Endothelial cell of umbilical vein (primary cell): ENCODE measurements around the gene WDHD1. TPM values are rescaled to one million over a fixed set of nuclear protein-coding genes. Genes with fewer than 3 reads are reported as not detected.

ENCODE experiments used
- BruUV-seq: library from RNA; stranded (reverse); fragments of 400-500 nt; replicated peaks from 2 replicates; lab custom pipeline; 2021; lab: Mats Ljungman, UMichigan
- CTCF ChIA-PET: fragments of 300-600, 350-600 bp; sonication (Branson Sonifier 250); formaldehyde crosslinking; loops from one replicate; lab custom pipeline; 2021; ENCODE audit warnings: antibody characterized with exemption, inconsistent platforms; lab: Charles Lee
- POLR2A ChIA-PET: fragments of 300-600, 350-600 bp; sonication (Branson Sonifier 250); formaldehyde crosslinking; loops from one replicate; lab custom pipeline; 2021; ENCODE audit warnings: antibody characterized with exemption, inconsistent platforms; lab: Charles Lee
- DNase-seq: peaks from one replicate; pipeline ENCODE4 v3.0.0-alpha.2; 2011; ENCODE audit warnings: low read depth, low spot score
- FAIRE-seq: peaks from 2 replicates; lab custom pipeline; 2011; peaks lifted over from hg19 to GRCh38; lab: Jason Lieb, UNC
- H2AFZ ChIP-seq: 2 replicates; pipeline ENCODE4 v1.6.0; 2012; ENCODE audit warnings: low read depth, low read length, control low read depth, inconsistent platforms
- H3K27ac ChIP-seq: 2 replicates; pipeline ENCODE4 v1.5.1; 2011; ENCODE audit warnings: low read depth, mild to moderate bottlenecking, control low read depth, low read length, moderate library complexity; ENCODE audit not compliant: insufficient read depth
- H3K27me3 ChIP-seq, 2 experiments: 2 replicates each; pipeline versions ENCODE4 v1.6.0 to v1.6.1; 2011; ENCODE audit warnings: low read length in 2 of 2, mixed read lengths in 1 of 2; ENCODE audit not compliant: control insufficient read depth in 2 of 2, insufficient read depth in 2 of 2
- H3K36me3 ChIP-seq, 2 experiments: 2 replicates in 1 of 2; 3 replicates in 1 of 2; pipeline ENCODE4 v1.5.1; 2011; ENCODE audit warnings: low read length in 2 of 2, mild to moderate bottlenecking in 1 of 2, moderate library complexity in 1 of 2; ENCODE audit not compliant: control insufficient read depth in 2 of 2, insufficient read depth in 2 of 2; ENCODE audit errors: extremely low read depth in 1 of 2
- H3K4me1 ChIP-seq: 3 replicates; pipeline ENCODE4 v1.5.1; 2011; ENCODE audit warnings: mild to moderate bottlenecking, low read length; ENCODE audit not compliant: control insufficient read depth, insufficient read depth; ENCODE audit errors: extremely low read depth
- H3K4me2 ChIP-seq: 2 replicates; pipeline ENCODE4 v1.6.1; 2011; ENCODE audit warnings: low read length, control low read depth, mixed read lengths; ENCODE audit not compliant: insufficient read depth
- H3K4me3 ChIP-seq, 3 experiments: fragments of 200-600 bp in 1 of 3; sonication (generic), shearing (Covaris generic) in 1 of 3; replicated peaks in 1 of 3; 2 replicates each; pipeline ENCODE4 v1.5.1; 2011 to 2016; ENCODE audit warnings: control low read depth in 3 of 3, low read length in 3 of 3, mild to moderate bottlenecking in 2 of 3, inconsistent platforms in 1 of 3, low read depth in 1 of 3, moderate library complexity in 1 of 3; ENCODE audit not compliant: insufficient read depth in 1 of 3
- H3K79me2 ChIP-seq: 2 replicates; pipeline ENCODE4 v1.6.0; 2012; ENCODE audit warnings: low read length, inconsistent platforms; ENCODE audit not compliant: control insufficient read depth, insufficient read depth
- H3K9ac ChIP-seq: replicated peaks from 2 replicates; pipeline ENCODE3; 2011; ENCODE audit warnings: low read length, control low read depth; ENCODE audit not compliant: insufficient read depth; ENCODE audit errors: extremely low read depth
- H3K9me1 ChIP-seq: replicated peaks from 3 replicates; pipeline ENCODE4 v1.6.0; 2011; ENCODE audit warnings: mild to moderate bottlenecking, low read length; ENCODE audit not compliant: control insufficient read depth, insufficient read depth; ENCODE audit errors: extremely low read depth
- H3K9me3 ChIP-seq: replicated peaks from 2 replicates; pipeline ENCODE4 v1.5.1; 2012; ENCODE audit warnings: low read length, inconsistent platforms; ENCODE audit not compliant: control insufficient read depth, insufficient read depth
- H4K20me1 ChIP-seq: replicated peaks from 2 replicates; pipeline ENCODE3; 2011; ENCODE audit warnings: mild to moderate bottlenecking, low read length; ENCODE audit not compliant: control insufficient read depth, insufficient read depth; ENCODE audit errors: extremely low read depth
- EZH2 ChIP-seq: IDR thresholded peaks from 2 replicates; pipeline ENCODE4 v1.6.1; 2012; ENCODE audit warnings: borderline replicate concordance, low read depth, mild to moderate bottlenecking, moderate library complexity, low read length, inconsistent platforms; ENCODE audit not compliant: severe bottlenecking
- FOS ChIP-seq: IDR thresholded peaks from 2 replicates; pipeline ENCODE4 v1.6.1; 2011; ENCODE audit warnings: mild to moderate bottlenecking, low read length, moderate library complexity, borderline replicate concordance; ENCODE audit not compliant: insufficient read depth
- GATA2 ChIP-seq: IDR thresholded peaks from 2 replicates; pipeline ENCODE4 v1.7.0; 2011; ENCODE audit warnings: low read depth, mild to moderate bottlenecking, moderate library complexity, mixed read lengths, low read length; ENCODE audit not compliant: insufficient read length, insufficient read depth
- JUN ChIP-seq: IDR thresholded peaks from 2 replicates; pipeline ENCODE4 v1.6.1; 2011; ENCODE audit warnings: borderline replicate concordance, low read depth; ENCODE audit not compliant: insufficient read length, insufficient read depth
- MYC ChIP-seq: IDR thresholded peaks from one replicate; pipeline ENCODE4 v1.6.1; 2011; ENCODE audit warnings: mild to moderate bottlenecking, low read depth, low read length
- POLR2A ChIP-seq: IDR thresholded peaks from 2 replicates; pipeline ENCODE4 v1.6.1; 2012; ENCODE audit warnings: low read depth, mild to moderate bottlenecking, control low read depth, low read length
- POLR2AphosphoS5 ChIP-seq: IDR thresholded peaks from 2 replicates; pipeline ENCODE4 v1.6.1; 2012; ENCODE audit warnings: low read depth, mild to moderate bottlenecking, control low read depth, low read length, moderate library complexity; ENCODE audit not compliant: insufficient read depth
- dilution Hi-C: fragments of 300-500 bp; cut with MboI; formaldehyde crosslinking; loops from one replicate; pipeline ENCODE4 v1.15.0; 2019; ENCODE audit warnings: low sequenced_read_pairs; ENCODE audit not compliant: extremely low pct_ligation_motif_present
- intact Hi-C: fragments of 100-400 bp; cut with micrococcal nuclease; formaldehyde crosslinking; loops from one replicate; pipeline ENCODE4 v1.10.0; 2022
- polyA plus RNA-seq, 4 experiments: library from polyadenylated mRNA; depleted of rRNA in 3 of 4; stranded (reverse) in 3 of 4; unstranded in 1 of 4; fragments of >200 nt; gene quantifications; 2 replicates each; pipeline versions ENCODE4 v1.2.1 to v1.2.3, GENCODE V29; 2011 to 2012; ENCODE audit warnings: missing spikeins in 1 of 4
- total RNA-seq: library from RNA; stranded (reverse); gene quantifications from 2 replicates; pipeline ENCODE4 v1.2.3, GENCODE V29; 2021
- TF ChIP-seq, protein P1 (sequence below), 2 donors: IDR thresholded peaks; 1 replicate in 1 of 2; 2 replicates in 1 of 2; pipeline ENCODE4 v1.5.1; 2011; ENCODE audit warnings: low read length in 2 of 2, mild to moderate bottlenecking in 2 of 2, moderate library complexity in 2 of 2, control low read depth in 1 of 2, inconsistent platforms in 1 of 2, low read depth in 1 of 2; ENCODE audit not compliant: insufficient read depth in 1 of 2; ENCODE audit errors: extremely low read depth in 1 of 2
- TF ChIP-seq, protein P2 (sequence below): IDR thresholded peaks from 2 replicates; pipeline ENCODE4 v1.6.1; 2011; ENCODE audit not compliant: insufficient read depth, insufficient read length

WDHD1 gene
- total and polyA plus RNA-seq, 2 donors (not counting 3 experiments of a cell fraction or from before 2014, with no cell fraction given) = 3.1 to 22.5 TPM

DNA sequence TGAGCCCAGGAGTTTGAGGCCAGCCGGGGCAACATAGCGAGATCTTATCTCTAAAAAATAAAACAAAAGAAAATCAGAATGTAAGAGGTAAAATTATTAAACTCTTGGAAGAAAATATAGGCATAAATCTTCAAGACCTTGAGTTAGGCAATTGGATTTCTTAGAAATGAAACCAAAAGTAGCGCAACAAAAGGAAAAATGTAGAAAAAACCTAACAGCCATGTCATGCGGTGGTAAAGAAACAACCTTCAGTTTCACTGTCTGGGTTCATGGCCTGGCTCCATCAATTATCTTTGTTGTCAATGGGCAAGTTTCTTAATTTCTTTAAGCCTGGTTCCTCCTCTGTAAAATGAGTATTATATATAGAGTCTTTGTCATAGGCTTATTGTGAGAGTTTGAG, 118.7 kb downstream of the WDHD1 start:
- Histone ChIP-seq H3K9me1 (no peaks in the 10 kb centered on the region), H3K79me2 (no peaks in the 10 kb centered on the region), H2AFZ (no peak overlapping the region), H3K36me3 (no peaks in the 10 kb centered on the region), H3K4me1 (no peaks in the 10 kb centered on the region), H3K4me2 (no peak overlapping the region), H4K20me1 (no peaks in the 10 kb centered on the region), H3K27me3 (no peaks in the 10 kb centered on the region), H3K27ac (no peak overlapping the region), H3K9ac (no peak overlapping the region), H3K9me3 (no peaks in the 10 kb centered on the region), H3K4me3 (no peak overlapping the region)
- DNase-seq (no peak), FAIRE-seq (no peak)
- CTCF ChIA-PET = interaction anchor here (0.8 kb wide), 1 partner anchor 73 kb away, joined by 4 read pairs; no protein-coding TSS in a partner anchor
- TF ChIP-seq, protein P1, sequence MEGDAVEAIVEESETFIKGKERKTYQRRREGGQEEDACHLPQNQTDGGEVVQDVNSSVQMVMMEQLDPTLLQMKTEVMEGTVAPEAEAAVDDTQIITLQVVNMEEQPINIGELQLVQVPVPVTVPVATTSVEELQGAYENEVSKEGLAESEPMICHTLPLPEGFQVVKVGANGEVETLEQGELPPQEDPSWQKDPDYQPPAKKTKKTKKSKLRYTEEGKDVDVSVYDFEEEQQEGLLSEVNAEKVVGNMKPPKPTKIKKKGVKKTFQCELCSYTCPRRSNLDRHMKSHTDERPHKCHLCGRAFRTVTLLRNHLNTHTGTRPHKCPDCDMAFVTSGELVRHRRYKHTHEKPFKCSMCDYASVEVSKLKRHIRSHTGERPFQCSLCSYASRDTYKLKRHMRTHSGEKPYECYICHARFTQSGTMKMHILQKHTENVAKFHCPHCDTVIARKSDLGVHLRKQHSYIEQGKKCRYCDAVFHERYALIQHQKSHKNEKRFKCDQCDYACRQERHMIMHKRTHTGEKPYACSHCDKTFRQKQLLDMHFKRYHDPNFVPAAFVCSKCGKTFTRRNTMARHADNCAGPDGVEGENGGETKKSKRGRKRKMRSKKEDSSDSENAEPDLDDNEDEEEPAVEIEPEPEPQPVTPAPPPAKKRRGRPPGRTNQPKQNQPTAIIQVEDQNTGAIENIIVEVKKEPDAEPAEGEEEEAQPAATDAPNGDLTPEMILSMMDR (IDR thresholded peaks at IDR 0.05; ENCODE audit: extremely low read depth in 1 of 2, insufficient read depth in 1 of 2, low read depth in 1 of 2, low read length in 2 of 2) = no peak
- TF ChIP-seq FOS (no peak), EZH2 (no peak), GATA2 (no peak), POLR2A (no peak), MYC (no peak), POLR2AphosphoS5 (no peak), JUN (no peak)
- TF ChIP-seq, protein P2, sequence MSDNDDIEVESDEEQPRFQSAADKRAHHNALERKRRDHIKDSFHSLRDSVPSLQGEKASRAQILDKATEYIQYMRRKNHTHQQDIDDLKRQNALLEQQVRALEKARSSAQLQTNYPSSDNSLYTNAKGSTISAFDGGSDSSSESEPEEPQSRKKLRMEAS = no peak
- BruUV-seq = no TSS peak
- dilution Hi-C loops (no loop called here), intact Hi-C loops (no loop called here)
- POLR2A ChIA-PET = no interaction called here
